Measurements from ENCODE around the gene METAP1. TPM values are rescaled to one million over a fixed set of nuclear protein-coding genes. Genes with fewer than 3 reads are reported as not detected.
"Not testable (repeated sequence)": the region's sequence is repeated elsewhere in the genome, so short reads cannot be mapped to it uniquely, and the experiment has no call there.

Gene METAP1
- total RNA-seq, 1 experiment from 2014 or later, result 72.2 TPM

DNA sequence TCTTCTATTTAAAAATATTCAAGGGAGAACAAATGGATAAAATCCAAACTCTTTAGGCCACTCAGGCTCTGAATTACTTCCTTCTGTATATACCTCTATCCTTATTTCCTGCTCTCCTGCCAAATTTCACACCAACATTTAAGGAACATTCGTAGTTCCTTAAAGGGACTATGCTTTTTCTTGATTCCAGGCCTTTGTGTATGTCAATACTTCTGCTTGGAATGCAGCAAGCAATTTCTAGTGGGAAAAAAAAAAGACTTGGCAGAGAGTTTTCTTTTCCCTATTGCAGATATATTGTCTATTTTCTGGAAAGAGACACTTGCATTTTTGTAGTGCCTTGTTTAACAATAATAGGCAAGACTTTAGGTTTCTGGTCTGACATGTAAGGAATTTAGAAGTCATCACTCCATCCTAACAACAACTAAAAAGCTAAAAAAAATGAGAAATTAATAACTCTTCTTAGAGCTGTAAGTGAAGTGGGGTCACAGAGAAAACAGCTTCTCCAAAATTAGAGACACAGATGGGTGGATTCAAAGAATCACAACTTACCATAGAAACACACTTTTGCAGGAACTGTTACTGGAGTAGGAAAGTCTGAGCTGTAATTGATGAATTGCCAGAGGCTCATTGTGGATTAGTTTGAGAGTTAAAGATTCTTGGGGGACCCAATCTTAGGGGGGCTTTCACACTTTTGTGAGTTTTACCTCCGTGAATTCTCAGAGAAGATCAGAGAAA is 95.1 kb downstream of the METAP1 start:
- intact Hi-C loops (cut with micrococcal nuclease; ENCODE audit: unreplicated experiment), result no loop called here
- POLR2A ChIA-PET (ENCODE audit: low non-redundant PET), result interaction anchor here (0.7 kb wide), 1 partner anchor 14 kb away, joined by 4 read pairs; no protein-coding TSS in a partner anchor
- H3K4me3 ChIP-seq (ENCODE audit: low read depth, low read length, poor library complexity, severe bottlenecking), result no peak overlapping the region

DNA sequence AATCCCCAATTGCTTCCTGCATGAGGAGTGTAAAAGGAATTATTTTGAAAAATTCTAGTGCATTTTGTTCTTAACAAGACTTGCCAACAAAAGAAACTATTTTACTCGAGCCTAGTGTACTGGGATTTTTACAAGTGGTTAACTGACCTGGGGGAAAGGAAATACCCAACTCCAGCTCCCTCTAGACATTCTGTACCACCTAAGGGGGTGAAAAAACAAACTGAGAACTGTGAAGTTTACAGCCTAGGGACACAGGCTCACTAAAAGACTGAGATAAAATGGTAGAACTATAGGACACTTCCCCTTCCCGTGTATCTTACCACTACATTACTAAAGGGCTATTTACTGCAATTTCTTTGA is 95.7 kb downstream of the METAP1 start:
- Histone ChIP-seq H3K36me3 (ENCODE audit: insufficient read depth, low read length, poor library complexity, severe bottlenecking) (no peaks in the 10 kb centered on the region), H3K4me1 (ENCODE audit: insufficient read depth, low read length, poor library complexity, severe bottlenecking) (no peaks in the 10 kb centered on the region), H3K4me3 (ENCODE audit: low read depth, low read length, poor library complexity, severe bottlenecking) (no peak overlapping the region), H3K27ac (ENCODE audit: low read depth, low read length, poor library complexity, severe bottlenecking) (no peak overlapping the region), H3K27me3 (replicated peaks; ENCODE audit: insufficient read depth, low read depth, low read length, poor library complexity) (no peaks in the 10 kb centered on the region), H3K9me3 (ENCODE audit: low read depth, low read length, poor library complexity, severe bottlenecking) (no peaks in the 10 kb centered on the region)
- ChIA-PET POLR2A (ENCODE audit: low non-redundant PET) (interaction anchor here (0.7 kb wide), 1 partner anchor 13 kb away, joined by 4 read pairs; no protein-coding TSS in a partner anchor), CTCF (no interaction called here)
- BruUV-seq (replicated peaks), result no TSS peak
- no peak for TF ChIP-seq EZH2 (IDR thresholded peaks at IDR 0.05; ENCODE audit: borderline replicate concordance, low read depth, low read length, poor library complexity, severe bottlenecking)
- TF ChIP-seq, protein P1, sequence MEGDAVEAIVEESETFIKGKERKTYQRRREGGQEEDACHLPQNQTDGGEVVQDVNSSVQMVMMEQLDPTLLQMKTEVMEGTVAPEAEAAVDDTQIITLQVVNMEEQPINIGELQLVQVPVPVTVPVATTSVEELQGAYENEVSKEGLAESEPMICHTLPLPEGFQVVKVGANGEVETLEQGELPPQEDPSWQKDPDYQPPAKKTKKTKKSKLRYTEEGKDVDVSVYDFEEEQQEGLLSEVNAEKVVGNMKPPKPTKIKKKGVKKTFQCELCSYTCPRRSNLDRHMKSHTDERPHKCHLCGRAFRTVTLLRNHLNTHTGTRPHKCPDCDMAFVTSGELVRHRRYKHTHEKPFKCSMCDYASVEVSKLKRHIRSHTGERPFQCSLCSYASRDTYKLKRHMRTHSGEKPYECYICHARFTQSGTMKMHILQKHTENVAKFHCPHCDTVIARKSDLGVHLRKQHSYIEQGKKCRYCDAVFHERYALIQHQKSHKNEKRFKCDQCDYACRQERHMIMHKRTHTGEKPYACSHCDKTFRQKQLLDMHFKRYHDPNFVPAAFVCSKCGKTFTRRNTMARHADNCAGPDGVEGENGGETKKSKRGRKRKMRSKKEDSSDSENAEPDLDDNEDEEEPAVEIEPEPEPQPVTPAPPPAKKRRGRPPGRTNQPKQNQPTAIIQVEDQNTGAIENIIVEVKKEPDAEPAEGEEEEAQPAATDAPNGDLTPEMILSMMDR (conservative IDR thresholded peaks at IDR 0.05; ENCODE audit: low read depth, low read length), result no peak
- DNase-seq (ENCODE audit: low spot score), result no peak
- intact Hi-C loops (cut with micrococcal nuclease; ENCODE audit: unreplicated experiment), result no loop called here

More for the DNA sequence above, 95.1 kb downstream of the METAP1 start:
- CTCF ChIA-PET, result no interaction called here
- BruUV-seq (replicated peaks), result no TSS peak
- H3K27ac ChIP-seq (ENCODE audit: low read depth, low read length, poor library complexity, severe bottlenecking), result no peak overlapping the region
- H3K4me1 ChIP-seq (ENCODE audit: insufficient read depth, low read length, poor library complexity, severe bottlenecking), result no peaks in the 10 kb centered on the region
- H3K27me3 ChIP-seq (replicated peaks; ENCODE audit: insufficient read depth, low read depth, low read length, poor library complexity), result no peaks in the 10 kb centered on the region
- no peak for TF ChIP-seq EZH2 (IDR thresholded peaks at IDR 0.05; ENCODE audit: borderline replicate concordance, low read depth, low read length, poor library complexity, severe bottlenecking)
- TF ChIP-seq, protein P1 (conservative IDR thresholded peaks at IDR 0.05; ENCODE audit: low read depth, low read length), result no peak
- no peak for DNase-seq (ENCODE audit: low spot score)
- peaks cover under 1% of the 10 kb centered on the region for H3K36me3 ChIP-seq (ENCODE audit: insufficient read depth, low read length, poor library complexity, severe bottlenecking)
- no peaks in the 10 kb centered on the region for H3K9me3 ChIP-seq (ENCODE audit: low read depth, low read length, poor library complexity, severe bottlenecking)

DNA sequence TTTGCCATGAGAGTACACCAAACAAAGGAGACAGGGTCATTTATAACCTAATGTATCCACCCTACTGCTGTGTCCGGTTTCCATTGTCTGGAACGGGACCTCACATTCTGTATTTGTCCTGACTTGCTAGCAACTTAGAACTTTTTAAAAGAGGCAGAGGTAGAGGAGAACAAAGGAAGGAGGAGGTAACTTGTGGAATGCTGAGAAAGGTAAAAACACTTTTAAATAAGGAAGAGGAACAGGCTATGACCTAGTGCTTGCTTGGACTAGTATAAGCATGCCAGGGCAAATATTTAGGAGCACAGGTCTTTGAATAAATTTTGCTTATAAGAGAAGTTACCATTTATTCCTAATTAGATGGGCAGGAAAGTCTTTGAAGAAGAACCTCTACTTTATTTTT is 96.3 kb downstream of the METAP1 start:
- BruUV-seq (replicated peaks); H3K27me3 ChIP-seq (replicated peaks; ENCODE audit: insufficient read depth, low read depth, low read length, poor library complexity); H3K4me1 ChIP-seq (ENCODE audit: insufficient read depth, low read length, poor library complexity, severe bottlenecking); DNase-seq (ENCODE audit: low spot score); H3K27ac ChIP-seq (ENCODE audit: low read depth, low read length, poor library complexity, severe bottlenecking); POLR2A ChIA-PET (ENCODE audit: low non-redundant PET); H3K4me3 ChIP-seq (ENCODE audit: low read depth, low read length, poor library complexity, severe bottlenecking); CTCF ChIA-PET; H3K9me3 ChIP-seq (ENCODE audit: low read depth, low read length, poor library complexity, severe bottlenecking); H3K36me3 ChIP-seq (ENCODE audit: insufficient read depth, low read length, poor library complexity, severe bottlenecking); intact Hi-C loops (cut with micrococcal nuclease; ENCODE audit: unreplicated experiment): not testable (repeated sequence)

DNA sequence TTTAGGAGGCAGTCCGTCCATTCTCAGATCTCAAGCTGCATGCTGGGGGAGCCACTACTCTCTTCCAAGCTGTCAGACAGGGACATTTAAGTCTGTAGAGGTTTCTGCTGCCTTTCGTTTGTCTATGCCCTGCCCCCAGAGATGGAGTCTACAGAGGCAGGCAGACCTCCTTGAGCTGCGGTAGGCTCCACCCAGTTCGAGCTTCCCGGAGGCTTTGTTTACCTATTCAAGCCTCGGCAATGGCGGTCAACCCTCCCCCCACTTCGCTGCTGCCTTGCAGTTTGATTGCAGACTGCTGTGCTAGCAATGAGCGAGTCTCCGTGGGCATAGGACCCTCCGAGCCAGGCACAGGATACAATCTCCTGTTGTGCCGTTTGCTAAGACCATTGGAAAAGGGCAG is 103.8 kb downstream of the METAP1 start:
- TF ChIP-seq, protein P1 (conservative IDR thresholded peaks at IDR 0.05; ENCODE audit: low read depth, low read length), result no peak
- no peak overlapping the region for H3K27ac ChIP-seq (ENCODE audit: low read depth, low read length, poor library complexity, severe bottlenecking)
- peaks cover 4% of the 10 kb centered on the region for H3K4me1 ChIP-seq (ENCODE audit: insufficient read depth, low read length, poor library complexity, severe bottlenecking)
- BruUV-seq (replicated peaks), result no TSS peak
- H3K27me3 ChIP-seq (replicated peaks; ENCODE audit: insufficient read depth, low read depth, low read length, poor library complexity), result no peaks in the 10 kb centered on the region
- CTCF ChIA-PET, result interaction anchor here (0.6 kb wide), 1 partner anchor 461 kb away, joined by 3 read pairs; no protein-coding TSS in a partner anchor
- POLR2A ChIA-PET (ENCODE audit: low non-redundant PET), result no interaction called here
- H3K4me3 ChIP-seq (ENCODE audit: low read depth, low read length, poor library complexity, severe bottlenecking), result no peak overlapping the region
- no peak for DNase-seq (ENCODE audit: low spot score)
- no peaks in the 10 kb centered on the region for H3K36me3 ChIP-seq (ENCODE audit: insufficient read depth, low read length, poor library complexity, severe bottlenecking)
- no peaks in the 10 kb centered on the region for H3K9me3 ChIP-seq (ENCODE audit: low read depth, low read length, poor library complexity, severe bottlenecking)
- intact Hi-C loops (cut with micrococcal nuclease; ENCODE audit: unreplicated experiment), result no loop called here

DNA sequence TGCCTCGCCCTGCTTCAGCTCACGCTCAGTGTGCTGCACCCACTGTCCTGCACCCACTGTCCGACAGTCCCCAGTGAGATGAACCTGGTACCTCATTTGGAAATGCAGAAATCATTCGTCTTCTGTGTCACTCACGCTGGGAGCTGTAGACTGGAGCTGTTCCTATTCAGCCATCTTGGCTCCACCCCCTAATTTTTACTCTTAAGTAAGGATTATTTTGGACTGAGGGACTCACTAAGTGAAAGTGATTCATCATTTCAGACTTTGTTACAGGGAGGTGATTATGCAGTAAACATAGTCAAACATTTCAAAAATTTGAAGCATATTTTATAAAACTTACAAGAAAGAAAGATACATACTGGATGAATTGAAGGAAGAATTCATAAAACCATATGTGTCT is 104.3 kb downstream of the METAP1 start:
- H3K27me3 ChIP-seq (replicated peaks; ENCODE audit: insufficient read depth, low read depth, low read length, poor library complexity); POLR2A ChIA-PET (ENCODE audit: low non-redundant PET); BruUV-seq (replicated peaks); H3K9me3 ChIP-seq (ENCODE audit: low read depth, low read length, poor library complexity, severe bottlenecking); H3K36me3 ChIP-seq (ENCODE audit: insufficient read depth, low read length, poor library complexity, severe bottlenecking); H3K4me1 ChIP-seq (ENCODE audit: insufficient read depth, low read length, poor library complexity, severe bottlenecking); CTCF ChIA-PET; intact Hi-C loops (cut with micrococcal nuclease; ENCODE audit: unreplicated experiment); H3K4me3 ChIP-seq (ENCODE audit: low read depth, low read length, poor library complexity, severe bottlenecking); H3K27ac ChIP-seq (ENCODE audit: low read depth, low read length, poor library complexity, severe bottlenecking): not testable (repeated sequence)
- DNase-seq (ENCODE audit: low spot score), result peak; percentile 33

Measured in A673 (cell line).